GM12801 (cell line): ENCODE results near the gene ASPM.

Experiments used
- TF ChIP-seq, protein P1 (sequence below): IDR thresholded peaks from one replicate; pipeline ENCODE4 v1.5.1; 2011; ENCODE audit warnings: control low read depth; ENCODE audit not compliant: insufficient read length; ENCODE audit errors: extremely low read depth

Gene ASPM

DNA sequence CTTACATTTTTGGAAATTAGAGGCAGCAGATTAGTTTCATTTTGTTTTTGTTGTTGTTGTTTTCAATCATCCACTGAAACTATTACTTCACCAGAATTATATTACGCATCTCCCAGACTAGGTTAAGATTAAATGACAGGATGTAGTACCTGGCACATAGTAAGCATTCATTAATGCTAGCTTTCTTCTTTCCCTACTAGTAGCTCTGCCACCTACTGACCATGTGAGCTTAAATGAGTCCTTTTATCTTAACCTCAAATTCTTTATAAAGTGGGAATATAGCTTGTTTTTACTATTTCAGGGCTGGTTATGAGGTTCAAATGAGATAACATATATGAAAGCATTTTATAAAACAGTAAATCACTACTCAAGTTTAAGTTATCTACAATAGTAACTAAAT is 10.2 kb upstream of the ASPM start:
- TF ChIP-seq, protein P1, sequence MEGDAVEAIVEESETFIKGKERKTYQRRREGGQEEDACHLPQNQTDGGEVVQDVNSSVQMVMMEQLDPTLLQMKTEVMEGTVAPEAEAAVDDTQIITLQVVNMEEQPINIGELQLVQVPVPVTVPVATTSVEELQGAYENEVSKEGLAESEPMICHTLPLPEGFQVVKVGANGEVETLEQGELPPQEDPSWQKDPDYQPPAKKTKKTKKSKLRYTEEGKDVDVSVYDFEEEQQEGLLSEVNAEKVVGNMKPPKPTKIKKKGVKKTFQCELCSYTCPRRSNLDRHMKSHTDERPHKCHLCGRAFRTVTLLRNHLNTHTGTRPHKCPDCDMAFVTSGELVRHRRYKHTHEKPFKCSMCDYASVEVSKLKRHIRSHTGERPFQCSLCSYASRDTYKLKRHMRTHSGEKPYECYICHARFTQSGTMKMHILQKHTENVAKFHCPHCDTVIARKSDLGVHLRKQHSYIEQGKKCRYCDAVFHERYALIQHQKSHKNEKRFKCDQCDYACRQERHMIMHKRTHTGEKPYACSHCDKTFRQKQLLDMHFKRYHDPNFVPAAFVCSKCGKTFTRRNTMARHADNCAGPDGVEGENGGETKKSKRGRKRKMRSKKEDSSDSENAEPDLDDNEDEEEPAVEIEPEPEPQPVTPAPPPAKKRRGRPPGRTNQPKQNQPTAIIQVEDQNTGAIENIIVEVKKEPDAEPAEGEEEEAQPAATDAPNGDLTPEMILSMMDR = no peak

DNA sequence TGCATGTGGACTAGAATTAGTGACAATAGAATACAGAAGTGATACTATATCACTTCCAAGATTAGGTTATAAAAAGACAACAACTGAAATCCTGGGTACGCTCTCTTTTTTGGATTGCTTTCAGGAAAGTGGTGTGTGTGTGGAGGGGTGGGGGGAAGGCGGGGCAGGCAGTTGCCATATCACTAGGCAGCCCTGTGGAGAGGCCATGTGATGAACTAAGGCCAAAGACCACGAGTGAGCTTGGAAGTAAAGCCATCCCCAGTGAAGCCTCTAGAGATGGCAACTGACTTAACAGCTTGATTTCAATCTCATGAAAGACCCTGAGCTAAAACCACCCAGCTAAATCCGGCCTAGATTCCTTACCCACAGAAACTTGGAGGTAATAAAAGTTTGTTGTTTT is 6.2 kb upstream of the ASPM start:
- TF ChIP-seq, protein P1 = no peak

- TF ChIP-seq, protein P1 = no peak
Observed at GRCh38 chr1:197151185-197151584, 4.7 kb upstream of the ASPM start.

GRCh38 chr1:197150336-197151005 is 4.0 kb upstream of the ASPM start:
- TF ChIP-seq, protein P1 = no peak

- TF ChIP-seq, protein P1 = no peak
Observed at GRCh38 chr1:197149340-197149739, 2.9 kb upstream of the ASPM start.

DNA sequence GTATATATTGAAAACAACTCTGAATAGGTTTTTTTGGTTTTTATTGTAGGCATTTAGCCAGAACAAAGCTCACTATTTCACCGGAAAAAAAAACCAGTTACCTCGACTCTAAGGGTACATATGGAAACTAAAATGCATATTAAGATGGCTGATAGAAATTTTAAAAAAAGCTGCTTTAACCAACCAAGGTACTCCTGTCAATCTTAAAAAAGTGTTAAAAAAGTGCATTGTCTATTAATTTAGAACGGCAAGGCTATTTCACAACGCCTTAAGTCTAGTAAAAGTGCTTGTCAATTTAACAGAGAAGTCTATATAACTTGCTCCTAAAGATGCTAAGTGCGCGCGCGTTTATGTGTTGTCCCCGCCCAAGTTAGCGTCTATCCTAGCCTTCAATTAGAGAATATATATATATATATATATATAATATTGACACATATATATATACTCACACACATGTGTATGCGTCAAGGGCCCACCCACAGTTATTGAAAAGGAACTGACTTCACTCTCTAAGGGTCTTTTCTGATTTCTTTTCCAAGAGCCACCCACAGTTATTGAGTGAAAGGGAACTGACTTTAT is 934 bp downstream of the ASPM start:
- TF ChIP-seq, protein P1 = no peak

DNA sequence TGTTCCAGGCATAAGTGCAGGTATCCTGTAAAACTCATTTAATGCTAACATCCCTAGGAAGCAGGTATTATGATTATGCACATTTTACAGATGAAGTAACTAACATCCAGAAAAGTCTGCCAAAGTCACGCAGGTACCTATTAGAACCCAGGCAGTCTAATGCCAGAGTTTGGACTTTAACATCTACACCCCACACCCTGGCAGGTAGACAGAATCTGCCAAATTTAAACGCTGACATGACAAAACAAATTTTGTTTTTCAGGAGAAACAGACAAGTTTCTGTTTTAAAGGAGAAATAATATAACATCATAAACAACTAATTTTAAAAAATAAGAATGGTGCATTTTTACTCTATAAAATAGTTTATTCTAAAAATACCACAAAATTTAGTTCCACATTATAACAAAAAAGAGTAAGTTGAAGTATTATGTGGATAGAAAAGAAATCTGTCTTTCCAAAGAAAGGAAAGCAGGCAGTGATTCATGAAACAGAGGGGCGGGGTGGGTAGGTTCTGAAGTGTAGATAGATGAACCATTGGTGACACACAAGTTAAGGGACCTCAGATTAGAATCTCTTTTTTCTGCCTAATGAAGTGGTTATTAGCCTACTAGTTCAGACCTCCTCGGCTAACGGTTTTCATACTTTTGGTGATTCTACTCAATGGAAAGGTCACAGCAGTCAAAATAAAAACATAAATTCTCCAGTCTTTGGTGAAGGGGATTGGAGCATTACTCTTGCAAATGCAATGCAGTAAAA is 1.7 kb downstream of the ASPM start:
- TF ChIP-seq, protein P1 = no peak
